Myocyte (in vitro differentiated cells): ENCODE measurements around the gene POLR1E. TPM values are rescaled to one million over a fixed set of nuclear protein-coding genes. Genes with fewer than 3 reads are reported as not detected.

ENCODE experiments used
- DNase-seq: peaks from one replicate; pipeline ENCODE4 v3.0.0-alpha.2; 2012; ENCODE audit warnings: low read depth
- polyA plus RNA-seq: library from polyadenylated mRNA; unstranded; fragments of >200 nt; gene quantifications from one replicate; pipeline ENCODE4 v1.2.1, GENCODE V29; 2012; ENCODE audit warnings: missing spikeins
- total RNA-seq: library from RNA; depleted of rRNA; stranded (reverse); fragments of >200 nt; gene quantifications from 2 replicates; pipeline ENCODE4 v1.2.3, GENCODE V29; 2014

Gene POLR1E, protein sequence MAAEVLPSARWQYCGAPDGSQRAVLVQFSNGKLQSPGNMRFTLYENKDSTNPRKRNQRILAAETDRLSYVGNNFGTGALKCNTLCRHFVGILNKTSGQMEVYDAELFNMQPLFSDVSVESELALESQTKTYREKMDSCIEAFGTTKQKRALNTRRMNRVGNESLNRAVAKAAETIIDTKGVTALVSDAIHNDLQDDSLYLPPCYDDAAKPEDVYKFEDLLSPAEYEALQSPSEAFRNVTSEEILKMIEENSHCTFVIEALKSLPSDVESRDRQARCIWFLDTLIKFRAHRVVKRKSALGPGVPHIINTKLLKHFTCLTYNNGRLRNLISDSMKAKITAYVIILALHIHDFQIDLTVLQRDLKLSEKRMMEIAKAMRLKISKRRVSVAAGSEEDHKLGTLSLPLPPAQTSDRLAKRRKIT
- 20.1 and 20.9 TPM in 2 replicates for total RNA-seq
- polyA plus RNA-seq = 13.9 TPM

GRCh38 chr9:37485389-37486255 is at the start of gene POLR1E:
TSS of gene POLR1E (plus strand) at chr9:37485948. CDS start at chr9:37486048, 100 bp downstream.
- DNase-seq = peak; percentile 92

- no peak for DNase-seq
These were observed 49.2 kb upstream of the POLR1E start for GRCh38 chr9:37436540-37436939.

DNA sequence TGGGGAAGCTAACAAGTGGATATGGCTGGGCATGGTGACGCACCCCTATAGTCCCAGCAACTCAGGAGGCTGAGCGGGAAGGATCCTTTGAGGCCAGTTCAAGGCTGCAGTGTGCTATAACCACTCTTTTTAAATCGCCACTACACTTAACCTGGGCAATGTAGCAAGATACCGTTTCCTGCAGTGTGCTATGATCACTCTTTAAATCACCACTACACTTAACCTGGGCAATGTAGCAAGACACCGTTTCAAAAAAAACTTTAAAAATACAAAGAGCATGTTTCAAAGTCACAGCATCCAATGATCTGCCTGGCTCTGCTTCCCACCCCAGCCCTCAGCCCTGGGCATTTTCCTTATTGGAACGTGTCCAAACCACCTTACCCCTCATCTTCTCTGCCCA is 48.7 kb upstream of the POLR1E start:
- no peak for DNase-seq

DNA sequence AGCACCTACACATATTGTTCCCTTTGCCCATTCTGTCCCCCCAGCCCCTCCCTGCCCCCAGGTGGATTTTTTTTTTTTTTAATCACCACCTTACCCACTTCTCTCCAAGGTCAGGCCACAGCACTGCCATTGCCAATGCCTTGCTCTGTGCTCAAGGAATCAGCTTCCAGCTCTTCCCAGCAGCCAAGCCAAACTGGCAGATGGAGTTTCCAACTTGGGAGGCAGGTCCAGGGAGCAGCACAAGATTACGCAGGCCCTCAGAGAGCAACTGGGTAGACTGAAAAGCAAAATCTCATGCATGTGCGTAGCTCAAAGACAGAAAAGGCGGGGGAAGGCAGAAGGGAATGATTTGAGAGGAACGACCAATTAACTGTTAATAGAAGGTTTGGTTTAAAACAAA is 48.1 kb upstream of the POLR1E start:
- DNase-seq = no peak

- no peak for DNase-seq
These were observed 47.4 kb upstream of the POLR1E start for GRCh38 chr9:37438359-37438758.

GRCh38 chr9:37441776-37442370 is 43.9 kb upstream of the POLR1E start:
- DNase-seq = no peak

DNA sequence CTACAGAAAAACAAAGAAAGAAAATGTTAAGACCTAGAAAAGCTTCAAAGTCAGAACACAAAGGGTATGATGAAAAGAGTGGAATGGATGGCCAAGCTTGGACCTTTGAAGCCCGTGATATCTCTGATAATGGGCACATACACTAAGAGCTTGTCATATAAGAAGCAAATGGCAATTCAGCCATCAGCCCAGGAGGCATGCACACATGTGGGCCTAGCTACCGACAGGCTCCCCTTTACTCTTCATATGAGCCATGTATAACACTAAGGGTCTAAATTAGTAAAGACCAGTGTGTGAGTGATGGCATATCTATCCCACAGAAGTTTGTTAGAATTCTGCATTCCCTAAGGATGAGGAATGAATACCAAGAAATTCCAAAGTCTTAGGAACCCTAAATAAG is 43.2 kb upstream of the POLR1E start:
- DNase-seq = no peak

- no peak for DNase-seq
These were observed 42.2 kb upstream of the POLR1E start for GRCh38 chr9:37443566-37443965.

GRCh38 chr9:37444890-37445289 is 40.9 kb upstream of the POLR1E start:
- DNase-seq = no peak

DNA sequence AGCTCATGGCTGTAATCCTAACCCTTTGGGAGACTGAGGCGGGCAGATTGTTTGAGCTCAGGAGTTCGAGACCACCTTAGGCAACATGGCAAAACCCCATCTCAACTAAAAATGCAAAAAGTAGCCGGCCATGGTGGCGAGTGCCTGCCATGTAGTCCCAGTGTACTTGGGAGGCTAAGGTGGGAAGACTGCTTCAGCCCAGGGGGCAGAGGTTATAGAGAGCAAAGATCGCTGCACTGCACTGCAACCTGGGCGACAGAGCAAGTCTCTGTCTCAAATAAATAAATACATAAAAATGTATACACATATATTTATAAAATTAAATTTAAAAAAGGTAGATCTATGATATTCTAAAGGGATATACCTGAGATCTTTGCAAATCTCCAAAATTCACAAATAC is 39.9 kb upstream of the POLR1E start:
- no peak for DNase-seq

DNA sequence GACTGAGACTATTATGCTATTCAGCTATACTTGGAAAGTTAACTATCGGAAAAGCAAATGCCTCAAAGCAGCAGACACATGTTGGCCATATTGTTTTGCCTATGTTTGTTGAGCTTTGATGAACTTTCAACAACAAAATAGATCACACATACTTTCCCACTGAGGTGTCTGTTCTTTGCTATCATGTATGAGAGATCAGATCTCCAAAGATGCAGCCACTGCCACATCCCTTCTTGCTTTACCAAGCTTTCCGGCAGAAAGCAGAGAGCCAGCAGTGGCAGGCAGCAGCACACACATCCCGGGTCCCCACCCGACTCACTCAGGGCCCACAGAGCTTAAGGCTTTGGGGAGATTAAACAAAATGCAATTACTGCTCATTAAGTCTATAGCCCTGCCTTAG is 39.3 kb upstream of the POLR1E start:
- no peak for DNase-seq

DNA sequence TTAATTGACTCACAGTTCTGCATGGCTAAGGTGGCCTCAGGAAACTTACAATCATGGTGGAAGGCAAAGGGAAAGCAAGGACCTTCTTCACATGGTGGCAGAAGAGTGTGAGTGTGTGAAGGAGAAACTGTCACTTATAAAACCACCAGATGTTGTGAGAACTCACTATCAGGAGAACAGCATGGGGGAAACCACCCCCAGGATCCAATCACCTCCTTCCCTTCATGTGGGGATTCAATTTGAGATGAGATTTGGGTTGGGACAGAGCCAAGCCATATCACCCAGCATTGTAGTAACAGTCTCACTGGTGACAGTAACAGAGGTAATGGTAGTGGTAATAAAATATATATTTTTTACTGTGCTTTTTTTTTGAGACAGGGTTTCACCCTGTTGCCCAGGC is 38.6 kb upstream of the POLR1E start:
- no peak for DNase-seq

DNA sequence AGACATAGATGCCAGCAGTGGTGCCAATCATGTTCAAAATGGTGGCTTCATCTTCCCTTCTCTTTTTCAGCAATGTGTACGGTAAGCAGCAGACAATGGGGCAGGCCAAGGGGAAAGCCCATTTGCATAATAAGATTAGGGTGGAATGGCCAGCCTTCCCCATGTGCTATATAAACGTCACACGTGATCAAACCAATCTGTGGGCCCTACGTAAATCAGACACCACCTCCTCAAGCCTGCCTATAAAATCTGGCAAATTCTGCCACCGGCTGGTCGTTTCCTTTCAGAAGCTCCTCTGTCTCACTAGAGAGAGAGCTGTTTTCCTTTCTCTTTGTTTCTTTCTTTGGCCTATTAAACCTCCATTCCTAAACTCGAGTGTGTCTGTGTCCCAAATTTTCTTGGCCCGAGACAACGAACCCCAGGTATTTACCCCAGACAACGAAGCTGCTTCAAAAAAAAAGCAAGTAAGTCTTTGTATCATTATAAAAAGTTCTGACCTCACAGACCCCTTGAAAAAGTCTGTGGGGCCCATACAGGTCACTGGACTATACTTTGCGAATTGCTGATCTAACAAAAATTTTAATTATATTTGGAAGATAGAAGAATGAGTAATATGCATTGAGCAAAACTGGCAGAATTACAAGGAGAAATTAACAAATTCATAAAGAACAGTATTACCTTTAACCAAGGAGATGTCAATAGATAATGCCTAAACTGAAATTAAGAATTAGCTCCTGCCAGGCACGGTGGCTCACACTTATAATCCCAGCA is 35.7 kb upstream of the POLR1E start:
- DNase-seq = no peak

- DNase-seq = no peak
These were observed 34.1 kb upstream of the POLR1E start for GRCh38 chr9:37451628-37452027.

GRCh38 chr9:37452611-37453010 is 33.1 kb upstream of the POLR1E start:
- no peak for DNase-seq

DNA sequence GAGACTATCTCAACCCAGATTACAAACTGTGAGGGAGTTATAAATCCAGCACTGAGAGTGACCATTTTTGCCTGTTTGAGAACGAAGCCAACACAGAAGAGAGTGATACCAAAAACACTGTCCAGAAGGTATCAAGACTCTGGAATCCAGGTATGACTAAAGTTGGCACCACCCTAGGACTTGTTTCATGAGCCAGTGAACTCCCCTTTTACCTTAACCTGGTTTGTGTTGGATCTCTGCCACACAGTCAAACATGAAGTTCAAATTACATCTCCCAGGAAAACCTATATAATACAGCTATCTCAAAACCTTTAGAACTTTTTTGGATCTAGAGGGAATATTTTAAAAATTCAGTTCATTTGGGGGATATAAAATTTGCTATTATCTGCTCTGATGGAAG is 31.9 kb upstream of the POLR1E start:
- no peak for DNase-seq

DNA sequence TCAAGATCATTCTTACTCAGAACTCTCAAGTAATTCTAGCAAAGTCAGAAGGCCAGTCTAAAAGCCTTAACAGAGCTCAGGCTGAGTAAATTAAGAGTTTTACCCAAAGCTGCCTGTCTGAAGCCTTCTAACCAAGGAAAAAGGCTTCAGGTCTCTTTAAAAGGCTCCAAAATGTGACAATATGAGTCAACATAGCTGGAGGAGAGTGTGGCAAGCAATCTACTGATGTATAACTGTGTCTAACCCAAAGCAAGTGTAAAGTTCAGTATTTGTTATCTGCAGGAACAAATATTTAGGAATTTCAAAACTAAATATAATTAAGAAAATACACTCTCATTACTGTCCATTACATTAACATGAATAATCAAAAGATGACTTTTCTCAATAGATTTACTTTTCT is 31.5 kb upstream of the POLR1E start:
- no peak for DNase-seq

DNA sequence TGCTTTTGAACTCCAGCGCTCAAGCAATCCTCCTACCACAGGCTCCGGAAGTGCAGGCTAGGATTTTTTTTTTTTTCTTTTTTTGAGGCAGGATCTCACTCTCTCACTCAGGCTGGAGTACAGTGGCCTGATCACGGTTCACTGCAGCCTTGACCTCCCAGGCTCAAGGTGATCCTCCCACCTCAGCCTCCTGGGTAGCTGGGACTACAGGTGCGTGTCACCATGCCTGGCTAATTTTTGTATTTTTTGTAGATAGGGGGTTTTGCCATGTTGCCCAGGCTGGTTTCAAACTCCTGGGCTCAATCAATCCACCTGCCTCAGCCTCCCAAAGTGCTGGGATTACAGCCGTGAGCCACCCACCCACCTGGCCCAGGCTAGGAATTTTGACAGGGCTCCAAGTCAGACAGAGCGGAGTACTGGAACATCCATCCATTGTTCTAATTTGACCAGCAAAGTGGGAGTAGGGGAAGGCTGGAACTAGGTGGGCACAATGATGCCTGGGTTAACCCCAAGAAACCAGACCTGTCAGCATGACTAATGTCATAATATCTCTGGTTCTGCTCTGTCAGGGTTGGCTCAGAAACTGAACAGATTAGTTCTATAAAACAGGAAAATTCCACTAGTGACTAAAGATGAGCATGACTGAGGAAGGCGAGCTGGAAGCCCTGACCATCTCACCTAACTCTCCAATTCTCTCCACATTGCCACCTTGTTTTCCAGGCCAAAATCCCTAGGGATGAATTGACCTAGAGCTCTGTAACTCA is 29.7 kb upstream of the POLR1E start:
- DNase-seq = no peak

- no peak for DNase-seq
These were observed 28.9 kb upstream of the POLR1E start for GRCh38 chr9:37456817-37457216.

DNA sequence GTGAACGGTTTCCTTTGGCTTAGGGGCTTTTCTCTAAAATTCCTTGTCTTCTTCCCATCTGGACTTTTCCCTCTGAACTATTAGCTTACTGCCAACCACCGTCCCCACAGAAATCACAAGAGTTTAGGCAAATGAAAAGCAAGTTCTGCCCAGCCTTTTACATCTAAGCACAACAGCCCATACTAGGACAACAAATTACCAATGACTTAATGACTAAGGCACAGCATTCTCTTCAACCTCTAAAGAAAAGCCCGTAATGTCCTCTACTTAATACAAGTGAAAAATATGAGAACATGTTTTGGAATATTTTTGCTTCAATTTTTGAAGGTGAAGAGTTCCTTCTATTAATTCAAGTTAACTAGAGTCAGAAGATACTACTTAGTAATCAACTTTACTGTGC is 21.7 kb upstream of the POLR1E start:
- no peak for DNase-seq
